Ascending aorta (tissue), 2 donors: ENCODE data around the gene IGFBP2. TPM values are rescaled to one million over a fixed set of nuclear protein-coding genes. Genes with fewer than 3 reads are reported as not detected.

Experiments used
- DNase-seq, 2 donors: peaks; one replicate each; pipeline ENCODE4 v3.0.0-alpha.2; 2019; ENCODE audit warnings: low spot score in 2 of 2
- H3K27ac ChIP-seq, 2 donors: fragments of 200-600 bp; sonication (generic); one replicate each; pipeline ENCODE4 v1.5.1; 2016 to 2017; ENCODE audit warnings: mild to moderate bottlenecking in 1 of 2
- H3K27me3 ChIP-seq: fragments of 200-600 bp; sonication (generic); one replicate; pipeline ENCODE4 v1.5.1; 2017
- H3K36me3 ChIP-seq, 2 donors: fragments of 200-600 bp; sonication (generic); one replicate each; pipeline ENCODE4 v1.5.1; 2016
- H3K4me1 ChIP-seq, 2 donors: fragments of 200-600 bp; sonication (generic); one replicate each; pipeline ENCODE4 v1.5.1; 2016 to 2017; ENCODE audit warnings: mild to moderate bottlenecking in 1 of 2
- H3K4me3 ChIP-seq, 2 donors: fragments of 200-600 bp; sonication (generic); one replicate each; pipeline ENCODE4 v1.5.1; 2016 to 2017; ENCODE audit warnings: mild to moderate bottlenecking in 1 of 2
- H3K9me3 ChIP-seq, 2 donors: fragments of 200-600 bp; sonication (generic); one replicate each; pipeline ENCODE4 v1.5.1; 2016
- intact Hi-C: fragments of 100-400 bp; cut with DNase I; formaldehyde crosslinking; loops from one replicate; pipeline ENCODE4 v1.15.1; 2023
- total RNA-seq: library from RNA; depleted of rRNA; stranded (reverse); fragments of >200 nt; gene quantifications from one replicate; pipeline ENCODE4 v1.1.0, GENCODE V29; 2016
- TF ChIP-seq, protein P1 (sequence below), 3 experiments: fragments of 200-600 bp in 2 of 3; fragments of 450-650 bp in 1 of 3; sonication (generic) in 2 of 3; IDR thresholded peaks; one replicate each; pipeline ENCODE4 v1.5.1; 2016 to 2019; ENCODE audit warnings: antibody characterized with exemption in 3 of 3, mild to moderate bottlenecking in 1 of 3, moderate library complexity in 1 of 3

IGFBP2 gene
- total RNA-seq, 1 donor from 2014 or later: 1,691 TPM

DNA sequence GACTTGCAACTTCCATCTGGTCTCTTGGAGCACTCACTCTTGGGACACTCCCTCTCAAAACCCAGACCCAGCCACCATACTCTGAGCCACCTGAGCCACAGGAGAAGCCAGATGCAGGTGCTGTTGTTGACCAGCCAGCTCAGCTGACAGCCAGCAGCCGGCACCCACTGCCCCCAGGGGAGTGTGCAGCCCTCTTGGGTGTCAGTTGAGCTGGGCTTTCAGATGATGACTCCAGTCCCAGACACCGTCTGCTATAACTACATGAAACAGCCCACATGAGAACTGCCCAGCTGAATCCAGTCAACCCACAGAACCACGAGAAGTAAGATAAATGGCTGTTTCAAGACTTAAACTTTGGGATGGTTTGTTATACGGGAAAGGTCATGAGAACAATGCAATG is 10.7 kb upstream of the IGFBP2 start:
- peaks cover 12 to 29% of the 10 kb centered on the region in 2 donors for H3K4me1 ChIP-seq
- H3K36me3 ChIP-seq: no peaks in the 10 kb centered on the region
- intact Hi-C loops: no loop called here
- H3K4me3 ChIP-seq: no peak overlapping the region
- H3K27ac ChIP-seq: peak overlapping the region; percentile 73 to 90
- no peaks in the 10 kb centered on the region for H3K9me3 ChIP-seq
- TF ChIP-seq, protein P1, sequence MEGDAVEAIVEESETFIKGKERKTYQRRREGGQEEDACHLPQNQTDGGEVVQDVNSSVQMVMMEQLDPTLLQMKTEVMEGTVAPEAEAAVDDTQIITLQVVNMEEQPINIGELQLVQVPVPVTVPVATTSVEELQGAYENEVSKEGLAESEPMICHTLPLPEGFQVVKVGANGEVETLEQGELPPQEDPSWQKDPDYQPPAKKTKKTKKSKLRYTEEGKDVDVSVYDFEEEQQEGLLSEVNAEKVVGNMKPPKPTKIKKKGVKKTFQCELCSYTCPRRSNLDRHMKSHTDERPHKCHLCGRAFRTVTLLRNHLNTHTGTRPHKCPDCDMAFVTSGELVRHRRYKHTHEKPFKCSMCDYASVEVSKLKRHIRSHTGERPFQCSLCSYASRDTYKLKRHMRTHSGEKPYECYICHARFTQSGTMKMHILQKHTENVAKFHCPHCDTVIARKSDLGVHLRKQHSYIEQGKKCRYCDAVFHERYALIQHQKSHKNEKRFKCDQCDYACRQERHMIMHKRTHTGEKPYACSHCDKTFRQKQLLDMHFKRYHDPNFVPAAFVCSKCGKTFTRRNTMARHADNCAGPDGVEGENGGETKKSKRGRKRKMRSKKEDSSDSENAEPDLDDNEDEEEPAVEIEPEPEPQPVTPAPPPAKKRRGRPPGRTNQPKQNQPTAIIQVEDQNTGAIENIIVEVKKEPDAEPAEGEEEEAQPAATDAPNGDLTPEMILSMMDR (IDR thresholded peaks at IDR 0.05): no peak
- DNase-seq: no peak
- H3K27me3 ChIP-seq: no peaks in the 10 kb centered on the region

GRCh38 chr2:216624251-216624650 is 9.0 kb upstream of the IGFBP2 start:
- DNase-seq: no peak
- no peak overlapping the region for H3K4me3 ChIP-seq
- H3K4me1 ChIP-seq: peaks cover 12 to 29% of the 10 kb centered on the region in 2 donors
- no peaks in the 10 kb centered on the region for H3K36me3 ChIP-seq
- TF ChIP-seq, protein P1 (IDR thresholded peaks at IDR 0.05): no peak
- H3K27me3 ChIP-seq: no peaks in the 10 kb centered on the region
- no peaks in the 10 kb centered on the region for H3K9me3 ChIP-seq
- no peak overlapping the region for H3K27ac ChIP-seq
- intact Hi-C loops: no loop called here

DNA sequence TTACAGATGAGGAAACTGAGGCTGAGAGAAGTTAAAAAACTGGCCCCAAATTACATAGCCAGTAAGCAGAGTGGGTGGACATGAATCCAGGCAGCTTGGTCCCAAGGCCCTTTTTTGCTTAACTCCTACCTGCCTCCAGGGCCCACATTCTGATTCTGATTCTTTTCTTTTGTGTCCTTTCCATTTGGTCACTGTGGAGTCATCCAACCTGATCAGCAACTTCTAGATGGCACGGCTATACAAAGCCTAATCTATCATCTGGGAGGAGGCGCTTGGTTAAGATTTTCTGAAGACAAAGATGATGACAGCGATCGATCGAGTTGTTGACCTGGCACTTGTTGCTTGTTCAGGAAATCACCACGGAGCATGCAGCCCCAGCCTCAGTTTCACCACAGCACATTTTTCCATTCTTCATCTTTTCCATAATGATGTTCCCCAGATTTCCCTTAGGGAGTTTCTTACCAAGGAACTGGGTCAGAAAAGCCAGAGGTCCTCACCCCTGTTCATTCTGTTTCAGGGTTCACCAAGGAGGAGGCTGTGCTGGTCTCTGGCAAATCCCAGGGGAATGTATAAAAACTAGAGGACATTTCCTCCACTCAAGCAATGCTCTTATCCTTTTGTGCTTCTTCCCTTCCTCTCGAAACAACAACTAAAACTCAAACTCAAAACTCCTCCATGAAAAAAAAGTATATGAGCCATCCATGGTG is 6.9 kb upstream of the IGFBP2 start:
- no peaks in the 10 kb centered on the region for H3K36me3 ChIP-seq
- H3K27ac ChIP-seq: no peak overlapping the region
- no peaks in the 10 kb centered on the region for H3K27me3 ChIP-seq
- H3K4me3 ChIP-seq: no peak overlapping the region
- intact Hi-C loops: no loop called here
- TF ChIP-seq, protein P1 (IDR thresholded peaks at IDR 0.05): no peak
- no peaks in the 10 kb centered on the region for H3K9me3 ChIP-seq
- H3K4me1 ChIP-seq: peaks cover 7 to 11% of the 10 kb centered on the region in 2 donors
- no peak for DNase-seq

- intact Hi-C loops: no loop called here
- Histone ChIP-seq H3K27me3 (no peaks in the 10 kb centered on the region), H3K4me1 (peaks cover 4 to 8% of the 10 kb centered on the region in 2 donors), H3K9me3 (no peaks in the 10 kb centered on the region), H3K27ac (no peak overlapping the region), H3K36me3 (no peaks in the 10 kb centered on the region), H3K4me3 (no peak overlapping the region)
- TF ChIP-seq, protein P1 (IDR thresholded peaks at IDR 0.05): no peak
- DNase-seq: no peak
Observed at GRCh38 chr2:216626875-216627245, 6.4 kb upstream of the IGFBP2 start.

DNA sequence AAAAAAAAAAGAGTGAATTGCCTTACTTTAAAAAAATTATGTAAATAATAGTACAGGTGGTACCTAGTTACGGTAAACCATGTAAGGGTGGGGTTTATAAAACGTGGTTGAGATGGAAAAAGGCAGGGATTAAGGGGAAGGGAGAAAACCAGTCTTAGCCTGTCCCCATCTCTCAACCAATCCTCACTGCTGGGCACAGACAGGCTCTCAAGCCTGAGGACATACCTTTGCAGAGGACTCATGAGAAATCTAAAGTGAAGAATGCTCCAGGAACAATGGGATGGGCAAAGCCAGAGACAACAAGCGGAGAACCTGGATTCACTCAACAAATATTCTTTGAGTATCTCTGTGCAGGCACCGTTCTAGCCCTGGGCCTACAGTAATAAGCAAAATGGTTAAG is 3.4 kb upstream of the IGFBP2 start:
- no peaks in the 10 kb centered on the region for H3K27me3 ChIP-seq
- TF ChIP-seq, protein P1 (IDR thresholded peaks at IDR 0.05): no peak
- H3K36me3 ChIP-seq: no peaks in the 10 kb centered on the region
- H3K9me3 ChIP-seq: no peaks in the 10 kb centered on the region
- intact Hi-C loops: loop anchor here (5.0 kb wide), 1 partner anchor 52 kb away; no protein-coding TSS in a partner anchor
- H3K27ac ChIP-seq: no peak overlapping the region
- no peak for DNase-seq
- H3K4me3 ChIP-seq: no peak overlapping the region
- no peaks in the 10 kb centered on the region for H3K4me1 ChIP-seq
